Measurements from ENCODE around the gene EFCAB6. TPM values are rescaled to one million over a fixed set of nuclear protein-coding genes. Genes with fewer than 3 reads are reported as not detected.

EFCAB6 gene
- total RNA-seq, 1 donor from 2014 or later: 1.8 TPM

DNA sequence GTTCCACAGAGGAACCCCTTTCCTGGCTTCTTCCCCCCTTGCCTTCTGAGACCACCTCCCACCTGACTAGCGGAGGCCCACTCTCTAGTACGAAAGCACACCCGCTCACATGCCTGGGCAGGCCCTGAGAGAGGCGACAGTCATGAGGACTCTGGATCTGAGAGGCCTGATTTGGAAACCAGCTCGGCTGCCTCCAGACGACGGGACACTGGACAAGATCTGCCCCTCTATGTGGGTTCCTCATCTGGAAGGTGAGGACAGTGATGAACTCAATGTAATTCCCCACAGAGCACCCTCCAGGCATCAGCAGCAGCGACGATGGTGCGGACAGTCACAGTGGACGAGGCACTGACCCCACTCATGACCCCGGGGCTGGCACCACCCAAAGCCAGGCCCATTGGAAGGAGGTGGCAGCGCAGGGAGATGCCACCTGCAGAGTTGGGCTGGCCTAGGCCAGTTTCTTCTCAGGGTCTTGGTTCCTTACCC, 42.7 kb upstream of the EFCAB6 start:
- peaks cover 53% of the 10 kb centered on the region for H3K27me3 ChIP-seq (ENCODE audit: low read depth)
- intact Hi-C loops (cut with micrococcal nuclease): no loop called here
- TF ChIP-seq, protein P1, sequence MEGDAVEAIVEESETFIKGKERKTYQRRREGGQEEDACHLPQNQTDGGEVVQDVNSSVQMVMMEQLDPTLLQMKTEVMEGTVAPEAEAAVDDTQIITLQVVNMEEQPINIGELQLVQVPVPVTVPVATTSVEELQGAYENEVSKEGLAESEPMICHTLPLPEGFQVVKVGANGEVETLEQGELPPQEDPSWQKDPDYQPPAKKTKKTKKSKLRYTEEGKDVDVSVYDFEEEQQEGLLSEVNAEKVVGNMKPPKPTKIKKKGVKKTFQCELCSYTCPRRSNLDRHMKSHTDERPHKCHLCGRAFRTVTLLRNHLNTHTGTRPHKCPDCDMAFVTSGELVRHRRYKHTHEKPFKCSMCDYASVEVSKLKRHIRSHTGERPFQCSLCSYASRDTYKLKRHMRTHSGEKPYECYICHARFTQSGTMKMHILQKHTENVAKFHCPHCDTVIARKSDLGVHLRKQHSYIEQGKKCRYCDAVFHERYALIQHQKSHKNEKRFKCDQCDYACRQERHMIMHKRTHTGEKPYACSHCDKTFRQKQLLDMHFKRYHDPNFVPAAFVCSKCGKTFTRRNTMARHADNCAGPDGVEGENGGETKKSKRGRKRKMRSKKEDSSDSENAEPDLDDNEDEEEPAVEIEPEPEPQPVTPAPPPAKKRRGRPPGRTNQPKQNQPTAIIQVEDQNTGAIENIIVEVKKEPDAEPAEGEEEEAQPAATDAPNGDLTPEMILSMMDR (IDR thresholded peaks at IDR 0.05; ENCODE audit: borderline replicate concordance): no peak
- no peaks in the 10 kb centered on the region for H3K4me1 ChIP-seq
- peaks cover 16% of the 10 kb centered on the region for H3K9me3 ChIP-seq (replicated peaks)
- no peak for DNase-seq
- H3K27ac ChIP-seq (replicated peaks): no peak overlapping the region
- no peak overlapping the region for H3K4me3 ChIP-seq
- H3K36me3 ChIP-seq: no peaks in the 10 kb centered on the region

DNA sequence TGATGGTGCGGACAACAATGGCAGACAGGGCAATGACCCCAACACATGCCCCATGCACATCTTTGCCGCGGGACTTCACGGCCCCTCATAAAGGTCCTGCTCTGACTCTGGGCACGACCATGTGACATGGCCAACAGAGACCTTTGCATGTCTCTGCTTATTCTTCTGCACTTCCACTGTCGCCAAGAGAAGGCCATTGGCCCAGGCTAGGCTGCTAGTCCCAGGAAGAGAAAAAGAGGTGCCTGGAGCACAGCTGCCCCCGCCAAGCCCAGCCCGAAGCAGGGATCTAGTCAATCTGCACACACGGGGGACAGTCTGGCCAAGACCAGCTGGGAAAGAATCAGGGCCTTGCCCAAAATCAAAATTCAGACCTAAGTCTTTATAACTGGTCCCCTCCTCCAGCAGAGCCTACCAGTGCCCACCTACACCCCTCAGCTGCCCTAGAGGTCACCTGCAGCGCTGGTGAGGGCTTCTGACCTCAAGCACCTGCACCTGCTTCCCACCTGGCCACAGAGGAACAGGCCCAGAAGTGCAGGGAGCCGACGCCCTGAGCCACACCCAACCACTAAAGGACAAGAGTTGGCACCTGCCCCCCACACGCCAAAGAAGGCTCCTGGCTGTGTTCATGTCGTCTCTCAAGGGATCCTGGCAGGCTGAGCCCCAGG, 42.1 kb upstream of the EFCAB6 start:
- TF ChIP-seq, protein P1 (IDR thresholded peaks at IDR 0.05; ENCODE audit: borderline replicate concordance): no peak
- H3K36me3 ChIP-seq: no peaks in the 10 kb centered on the region
- H3K4me3 ChIP-seq: no peak overlapping the region
- DNase-seq: no peak
- intact Hi-C loops (cut with micrococcal nuclease): no loop called here
- H3K4me1 ChIP-seq: no peaks in the 10 kb centered on the region
- peaks cover 16% of the 10 kb centered on the region for H3K9me3 ChIP-seq (replicated peaks)
- no peak overlapping the region for H3K27ac ChIP-seq (replicated peaks)
- H3K27me3 ChIP-seq (ENCODE audit: low read depth): peaks cover 53% of the 10 kb centered on the region

DNA sequence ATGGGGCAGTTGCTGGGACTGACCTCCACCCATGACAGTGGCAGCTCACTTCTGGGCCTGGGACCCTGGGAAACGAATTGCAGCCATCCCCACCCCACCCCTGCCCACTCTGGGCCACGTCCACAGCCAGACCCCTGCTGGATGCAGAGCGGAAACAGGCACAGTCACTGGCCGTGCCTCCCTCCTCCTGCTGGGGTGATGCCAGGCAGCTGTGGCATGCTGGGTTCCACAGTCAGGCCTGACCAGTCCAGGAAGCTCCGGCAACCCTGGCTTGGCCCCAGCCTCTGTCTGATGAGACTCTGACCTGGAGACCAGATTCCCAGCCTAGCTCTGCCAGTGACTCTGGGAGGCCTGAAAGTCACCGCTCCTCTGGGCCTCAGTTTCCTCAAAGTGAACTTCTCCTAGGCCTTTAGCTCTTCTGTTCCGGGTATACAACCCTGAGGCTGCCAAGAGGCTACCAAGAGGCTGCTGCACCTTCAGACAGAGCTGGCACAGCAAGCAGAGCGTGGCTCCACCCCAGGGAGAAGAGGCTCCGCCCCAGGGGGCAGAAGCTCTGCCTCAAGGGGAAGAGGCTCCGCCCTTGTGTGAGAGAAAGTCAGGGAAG, 41.3 kb upstream of the EFCAB6 start:
- intact Hi-C loops (cut with micrococcal nuclease): no loop called here
- Histone ChIP-seq H3K27me3 (ENCODE audit: low read depth) (peaks cover 46% of the 10 kb centered on the region), H3K27ac (replicated peaks) (no peak overlapping the region), H3K4me3 (no peak overlapping the region), H3K4me1 (peaks cover 2% of the 10 kb centered on the region), H3K9me3 (replicated peaks) (peaks cover 16% of the 10 kb centered on the region), H3K36me3 (no peaks in the 10 kb centered on the region)
- TF ChIP-seq, protein P1 (IDR thresholded peaks at IDR 0.05; ENCODE audit: borderline replicate concordance): no peak
- no peak for DNase-seq

DNA sequence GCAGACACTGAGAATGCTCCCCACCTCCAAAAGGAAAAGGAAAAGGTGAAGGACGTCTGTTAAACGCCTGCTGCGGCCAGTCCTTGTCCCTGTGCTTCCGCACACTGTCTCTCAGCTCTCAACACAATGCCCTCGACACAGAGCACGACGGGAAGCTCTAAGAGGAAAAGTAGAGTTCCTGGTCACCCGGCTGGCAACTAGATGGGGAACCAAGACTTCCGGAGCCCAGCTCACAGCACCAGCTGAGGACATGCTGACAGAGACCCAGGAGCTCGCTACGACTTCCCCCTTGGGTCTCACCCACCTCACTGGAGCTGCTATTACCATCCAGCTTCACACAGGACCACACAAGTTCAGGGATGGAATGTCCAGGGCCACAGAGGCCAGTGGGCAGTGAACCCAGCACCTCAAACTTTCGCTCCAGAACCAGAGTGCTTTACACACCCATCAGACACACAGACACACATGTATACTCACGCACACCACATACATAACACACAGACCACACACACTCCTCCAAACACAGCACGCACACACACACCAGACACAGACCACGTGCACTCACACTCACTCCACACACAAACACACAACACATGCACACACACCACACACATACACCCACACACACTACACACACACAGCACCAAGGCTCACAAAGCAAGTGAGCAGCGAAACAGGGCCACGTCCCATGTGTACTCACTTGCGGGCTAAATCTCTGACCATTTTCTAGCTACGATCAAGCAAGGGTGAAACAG, 40.6 kb upstream of the EFCAB6 start:
- no peak for DNase-seq
- Histone ChIP-seq H3K27me3 (ENCODE audit: low read depth) (peaks cover 44% of the 10 kb centered on the region), H3K4me3 (no peak overlapping the region), H3K9me3 (replicated peaks) (peaks cover 16% of the 10 kb centered on the region), H3K36me3 (no peaks in the 10 kb centered on the region), H3K4me1 (peaks cover 4% of the 10 kb centered on the region), H3K27ac (replicated peaks) (no peak overlapping the region)
- TF ChIP-seq, protein P1 (IDR thresholded peaks at IDR 0.05; ENCODE audit: borderline replicate concordance): no peak
- intact Hi-C loops (cut with micrococcal nuclease): no loop called here

DNA sequence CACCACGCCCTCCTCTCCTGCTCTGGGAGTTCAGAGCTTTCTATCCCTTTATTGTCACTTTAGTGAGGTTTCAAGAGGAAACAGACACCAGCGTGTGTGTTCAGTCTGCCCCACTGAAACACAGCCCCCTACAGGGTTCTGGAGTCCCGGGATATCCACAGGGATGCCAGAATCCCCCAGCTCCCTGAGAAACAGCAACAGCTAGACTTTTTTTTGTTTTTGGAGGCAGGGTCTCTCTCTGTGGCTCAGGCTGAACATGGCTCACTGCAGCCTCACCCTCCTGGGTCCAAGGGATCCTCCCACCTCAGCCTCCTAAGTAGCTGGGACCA, 39.8 kb upstream of the EFCAB6 start:
- H3K4me1 ChIP-seq: peaks cover 4% of the 10 kb centered on the region
- TF ChIP-seq, protein P1 (IDR thresholded peaks at IDR 0.05; ENCODE audit: borderline replicate concordance): no peak
- peaks cover 47% of the 10 kb centered on the region for H3K27me3 ChIP-seq (ENCODE audit: low read depth)
- H3K4me3 ChIP-seq: no peak overlapping the region
- H3K36me3 ChIP-seq: no peaks in the 10 kb centered on the region
- intact Hi-C loops (cut with micrococcal nuclease): no loop called here
- H3K27ac ChIP-seq (replicated peaks): no peak overlapping the region
- no peak for DNase-seq
- H3K9me3 ChIP-seq (replicated peaks): peaks cover 8% of the 10 kb centered on the region
